ENCODE measurements around the gene GCK.

Gene GCK

GRCh38 chr7:44123190-44124003, 65.8 kb downstream of the GCK start, which contains the start of gene POLD2:
POLD2 (minus strand) TSS chr7:44123548; CDS start chr7:44122053, 1,495 bp downstream.
- Histone ChIP-seq H3K36me3 (ENCODE audit: control insufficient read depth in 2 of 2, insufficient read depth in 2 of 2, low read length in 2 of 2) (peaks cover 13 to 16% of the 10 kb centered on the region in 2 donors), H3K4me1 (ENCODE audit: control insufficient read depth, insufficient read depth, low read length) (peaks cover 21% of the 10 kb centered on the region), H3K27me3 (ENCODE audit: control insufficient read depth in 1 of 2, insufficient read depth in 2 of 2, low read length in 2 of 2) (no peaks in the 10 kb centered on the region), H3K9me3 (ENCODE audit: control insufficient read depth in 2 of 2, low read length in 2 of 2) (peaks cover 0 to 4% of the 10 kb centered on the region in 2 donors), H3K9ac (ENCODE audit: low read length in 2 of 2) (peak within 1 kb of the TSS; percentile 82 to 87), H3K27ac (ENCODE audit: low read length) (peak within 1 kb of the TSS; percentile 83), H3K4me3 (ENCODE audit: low read length in 2 of 2) (peak within 1 kb of the TSS; percentile 85 to 94)

- H3K27me3 ChIP-seq (ENCODE audit: control insufficient read depth in 1 of 2, insufficient read depth in 2 of 2, low read length in 2 of 2), result no peaks in the 10 kb centered on the region
- peak overlapping the region; percentile 85 to 94 for H3K4me3 ChIP-seq (ENCODE audit: low read length in 2 of 2)
- peaks cover 21% of the 10 kb centered on the region for H3K4me1 ChIP-seq (ENCODE audit: control insufficient read depth, insufficient read depth, low read length)
- H3K9me3 ChIP-seq (ENCODE audit: control insufficient read depth in 2 of 2, low read length in 2 of 2), result peaks cover 0 to 1% of the 10 kb centered on the region in 2 donors
- peak overlapping the region; percentile 75 to 80 for H3K9ac ChIP-seq (ENCODE audit: low read length in 2 of 2)
- peaks cover 20% of the 10 kb centered on the region in 2 donors for H3K36me3 ChIP-seq (ENCODE audit: control insufficient read depth in 2 of 2, insufficient read depth in 2 of 2, low read length in 2 of 2)
- peak overlapping the region; percentile 67 for H3K27ac ChIP-seq (ENCODE audit: low read length)
Measured at GRCh38 chr7:44122529-44122928, 66.7 kb downstream of the GCK start.

GRCh38 chr7:44121761-44122420, 67.3 kb downstream of the GCK start:
- Histone ChIP-seq H3K9ac (ENCODE audit: low read length in 2 of 2) (peak overlapping the region; percentile 75 to 80), H3K9me3 (ENCODE audit: control insufficient read depth in 2 of 2, low read length in 2 of 2) (no peaks in the 10 kb centered on the region), H3K4me1 (ENCODE audit: control insufficient read depth, insufficient read depth, low read length) (peaks cover 21% of the 10 kb centered on the region), H3K27ac (ENCODE audit: low read length) (no peak overlapping the region), H3K36me3 (ENCODE audit: control insufficient read depth in 2 of 2, insufficient read depth in 2 of 2, low read length in 2 of 2) (peaks cover 21 to 24% of the 10 kb centered on the region in 2 donors), H3K27me3 (ENCODE audit: control insufficient read depth in 1 of 2, insufficient read depth in 2 of 2, low read length in 2 of 2) (no peaks in the 10 kb centered on the region), H3K4me3 (ENCODE audit: low read length in 2 of 2) (peak overlapping the region in 1 of 2 donors; percentile 85)

GRCh38 chr7:44120395-44120794, 68.8 kb downstream of the GCK start:
- no peak overlapping the region for H3K27ac ChIP-seq (ENCODE audit: low read length)
- H3K4me1 ChIP-seq (ENCODE audit: control insufficient read depth, insufficient read depth, low read length), result peaks cover 21% of the 10 kb centered on the region
- no peak overlapping the region for H3K9ac ChIP-seq (ENCODE audit: low read length in 2 of 2)
- H3K27me3 ChIP-seq (ENCODE audit: control insufficient read depth in 1 of 2, insufficient read depth in 2 of 2, low read length in 2 of 2), result no peaks in the 10 kb centered on the region
- H3K9me3 ChIP-seq (ENCODE audit: control insufficient read depth in 2 of 2, low read length in 2 of 2), result no peaks in the 10 kb centered on the region
- peaks cover 27 to 31% of the 10 kb centered on the region in 2 donors for H3K36me3 ChIP-seq (ENCODE audit: control insufficient read depth in 2 of 2, insufficient read depth in 2 of 2, low read length in 2 of 2)
- no peak overlapping the region for H3K4me3 ChIP-seq (ENCODE audit: low read length in 2 of 2)

- Histone ChIP-seq H3K36me3 (ENCODE audit: control insufficient read depth in 2 of 2, insufficient read depth in 2 of 2, low read length in 2 of 2) (peaks cover 30 to 36% of the 10 kb centered on the region in 2 donors), H3K4me1 (ENCODE audit: control insufficient read depth, insufficient read depth, low read length) (peaks cover 21% of the 10 kb centered on the region), H3K9me3 (ENCODE audit: control insufficient read depth in 2 of 2, low read length in 2 of 2) (no peaks in the 10 kb centered on the region), H3K27me3 (ENCODE audit: control insufficient read depth in 1 of 2, insufficient read depth in 2 of 2, low read length in 2 of 2) (no peaks in the 10 kb centered on the region), H3K27ac (ENCODE audit: low read length) (no peak overlapping the region), H3K4me3 (ENCODE audit: low read length in 2 of 2) (no peak overlapping the region), H3K9ac (ENCODE audit: low read length in 2 of 2) (peak overlapping the region in 1 of 2 donors; percentile 51)
Measured at GRCh38 chr7:44119829-44120380, 69.3 kb downstream of the GCK start.

GRCh38 chr7:44117801-44118429, 71.3 kb downstream of the GCK start:
- no peak overlapping the region for H3K9ac ChIP-seq (ENCODE audit: low read length in 2 of 2)
- no peak overlapping the region for H3K27ac ChIP-seq (ENCODE audit: low read length)
- no peak overlapping the region for H3K4me3 ChIP-seq (ENCODE audit: low read length in 2 of 2)
- H3K27me3 ChIP-seq (ENCODE audit: control insufficient read depth in 1 of 2, insufficient read depth in 2 of 2, low read length in 2 of 2), result no peaks in the 10 kb centered on the region
- peaks cover 15% of the 10 kb centered on the region for H3K4me1 ChIP-seq (ENCODE audit: control insufficient read depth, insufficient read depth, low read length)
- no peaks in the 10 kb centered on the region for H3K9me3 ChIP-seq (ENCODE audit: control insufficient read depth in 2 of 2, low read length in 2 of 2)
- H3K36me3 ChIP-seq (ENCODE audit: control insufficient read depth in 2 of 2, insufficient read depth in 2 of 2, low read length in 2 of 2), result peaks cover 37 to 41% of the 10 kb centered on the region in 2 donors

- Histone ChIP-seq H3K27me3 (ENCODE audit: control insufficient read depth in 1 of 2, insufficient read depth in 2 of 2, low read length in 2 of 2) (no peaks in the 10 kb centered on the region), H3K9me3 (ENCODE audit: control insufficient read depth in 2 of 2, low read length in 2 of 2) (no peaks in the 10 kb centered on the region), H3K4me3 (ENCODE audit: low read length in 2 of 2) (no peak overlapping the region), H3K9ac (ENCODE audit: low read length in 2 of 2) (no peak overlapping the region), H3K27ac (ENCODE audit: low read length) (no peak overlapping the region), H3K36me3 (ENCODE audit: control insufficient read depth in 2 of 2, insufficient read depth in 2 of 2, low read length in 2 of 2) (peaks cover 37 to 41% of the 10 kb centered on the region in 2 donors), H3K4me1 (ENCODE audit: control insufficient read depth, insufficient read depth, low read length) (peaks cover 6% of the 10 kb centered on the region)
Measured at GRCh38 chr7:44116789-44117666, 72.2 kb downstream of the GCK start.

GRCh38 chr7:44116087-44116788, 73.0 kb downstream of the GCK start:
- Histone ChIP-seq H3K9ac (ENCODE audit: low read length in 2 of 2) (no peak overlapping the region), H3K4me1 (ENCODE audit: control insufficient read depth, insufficient read depth, low read length) (peaks cover 2% of the 10 kb centered on the region), H3K9me3 (ENCODE audit: control insufficient read depth in 2 of 2, low read length in 2 of 2) (no peaks in the 10 kb centered on the region), H3K4me3 (ENCODE audit: low read length in 2 of 2) (no peak overlapping the region), H3K36me3 (ENCODE audit: control insufficient read depth in 2 of 2, insufficient read depth in 2 of 2, low read length in 2 of 2) (peaks cover 34 to 41% of the 10 kb centered on the region in 2 donors), H3K27ac (ENCODE audit: low read length) (no peak overlapping the region), H3K27me3 (ENCODE audit: control insufficient read depth in 1 of 2, insufficient read depth in 2 of 2, low read length in 2 of 2) (peaks cover 0 to under 1% of the 10 kb centered on the region in 2 donors)

GRCh38 chr7:44114586-44115310, 74.5 kb downstream of the GCK start:
- H3K9me3 ChIP-seq (ENCODE audit: control insufficient read depth in 2 of 2, low read length in 2 of 2), result no peaks in the 10 kb centered on the region
- H3K27ac ChIP-seq (ENCODE audit: low read length), result no peak overlapping the region
- no peaks in the 10 kb centered on the region for H3K4me1 ChIP-seq (ENCODE audit: control insufficient read depth, insufficient read depth, low read length)
- H3K36me3 ChIP-seq (ENCODE audit: control insufficient read depth in 2 of 2, insufficient read depth in 2 of 2, low read length in 2 of 2), result peaks cover 29 to 33% of the 10 kb centered on the region in 2 donors
- H3K27me3 ChIP-seq (ENCODE audit: control insufficient read depth in 1 of 2, insufficient read depth in 2 of 2, low read length in 2 of 2), result peaks cover 2 to 10% of the 10 kb centered on the region in 2 donors
- H3K9ac ChIP-seq (ENCODE audit: low read length in 2 of 2), result no peak overlapping the region
- no peak overlapping the region for H3K4me3 ChIP-seq (ENCODE audit: low read length in 2 of 2)
